VCaP (cell line): ENCODE results near the gene PLEKHJ1.

ENCODE experiments used
- H3K27ac ChIP-seq: fragments of 450-650 bp; 2 replicates; pipeline ENCODE4 v1.5.1; 2017
- CTCF ChIP-seq: fragments of 450-650 bp; conservative IDR thresholded peaks from 2 replicates; pipeline ENCODE4 v1.5.1; 2017; ENCODE audit warnings: mild to moderate bottlenecking, moderate library complexity

Gene PLEKHJ1

GRCh38 chr19:2277138-2277537 lies 41.0 kb upstream of the PLEKHJ1 start:
- TF ChIP-seq CTCF = no peak
- H3K27ac ChIP-seq = no peak overlapping the region

GRCh38 chr19:2276429-2276986 lies 40.4 kb upstream of the PLEKHJ1 start:
- no peak overlapping the region for H3K27ac ChIP-seq
- no peak for TF ChIP-seq CTCF

- no peak for TF ChIP-seq CTCF
- peak overlapping the region; percentile 27; the same call in 1 of the 2 replicates for H3K27ac ChIP-seq
Observed at GRCh38 chr19:2275588-2276428, 39.7 kb upstream of the PLEKHJ1 start.

- H3K27ac ChIP-seq = peak overlapping the region; percentile 27
- peak; percentile 67 for TF ChIP-seq CTCF
Observed at GRCh38 chr19:2274931-2275535, 38.9 kb upstream of the PLEKHJ1 start.

- H3K27ac ChIP-seq = peak overlapping the region; percentile 91; the same call in 1 of the 2 replicates
- TF ChIP-seq CTCF = no peak
Observed at GRCh38 chr19:2274185-2274711, 38.1 kb upstream of the PLEKHJ1 start.

GRCh38 chr19:2273356-2274184 lies 37.4 kb upstream of the PLEKHJ1 start:
- peak overlapping the region; percentile 91 for H3K27ac ChIP-seq
- TF ChIP-seq CTCF = peak; percentile 97
